ENCODE measurements around the gene CLGN. TPM values are rescaled to one million over a fixed set of nuclear protein-coding genes. Genes with fewer than 3 reads are reported as not detected.

Gene CLGN
- polyA plus RNA-seq, 3 donors = 0.04 to 0.54 (median 0.10) TPM

GRCh38 chr4:140367738-140368137 is 59.7 kb downstream of the CLGN start:
- TF ChIP-seq CTCF (IDR thresholded peaks at IDR 0.05) = no peak
- Mint-ChIP-seq H3K4me1 (no peaks in the 10 kb centered on the region), H3K36me3 (no peaks in the 10 kb centered on the region), H3K4me3 (no peak overlapping the region), H3K27me3 (ENCODE audit: low read depth in 3 of 3) (no peaks in the 10 kb centered on the region), H3K27ac (no peak overlapping the region), H3K9me3 (no peaks in the 10 kb centered on the region)
- no peak overlapping the region for H3K9ac ChIP-seq (ENCODE audit: insufficient read depth, low read length, poor library complexity, severe bottlenecking)
- no peak overlapping the region for H3K4me3 ChIP-seq (replicated peaks in 1 of 3; ENCODE audit: low read depth in 2 of 3, low read length in 3 of 3)
- WGBS (ENCODE audit: insufficient coverage) = 100% methylated on average over 1 of the region's 2 CpGs
- no peak overlapping the region for H2AFZ ChIP-seq (ENCODE audit: insufficient read depth, low read depth, low read length, poor library complexity, severe bottlenecking)
- no peak overlapping the region for H3K4me2 ChIP-seq (replicated peaks; ENCODE audit: extremely low read depth, low read length, poor library complexity, severe bottlenecking)
- no peak overlapping the region for H3K27ac ChIP-seq (ENCODE audit: low read depth in 1 of 2, low read length in 2 of 2)
- no peaks in the 10 kb centered on the region for H3K27me3 ChIP-seq (ENCODE audit: control insufficient read depth in 2 of 2, insufficient read depth in 2 of 2, low read length in 2 of 2)
- intact Hi-C loops (cut with micrococcal nuclease) = loop anchor here in 1 of 2 donors (10.0 kb wide), 1 partner anchor 517 kb away; no protein-coding TSS in a partner anchor
- H3K9me3 ChIP-seq (replicated peaks in 1 of 2; ENCODE audit: control insufficient read depth in 1 of 2, insufficient read depth in 1 of 2, low read length in 2 of 2) = no peaks in the 10 kb centered on the region
- peaks cover 5% of the 10 kb centered on the region in 2 donors for H3K4me1 ChIP-seq (ENCODE audit: control insufficient read depth in 1 of 2, insufficient read depth in 2 of 2, low read length in 2 of 2)
- no peak for DNase-seq
- no peaks in the 10 kb centered on the region for H3K79me2 ChIP-seq (ENCODE audit: insufficient read depth, low read length)
- no peaks in the 10 kb centered on the region for H4K20me1 ChIP-seq (ENCODE audit: insufficient read depth, low read length)
- H3K36me3 ChIP-seq (replicated peaks in 1 of 2; ENCODE audit: control insufficient read depth in 1 of 2, insufficient read depth in 2 of 2, low read length in 2 of 2) = no peaks in the 10 kb centered on the region

DNA sequence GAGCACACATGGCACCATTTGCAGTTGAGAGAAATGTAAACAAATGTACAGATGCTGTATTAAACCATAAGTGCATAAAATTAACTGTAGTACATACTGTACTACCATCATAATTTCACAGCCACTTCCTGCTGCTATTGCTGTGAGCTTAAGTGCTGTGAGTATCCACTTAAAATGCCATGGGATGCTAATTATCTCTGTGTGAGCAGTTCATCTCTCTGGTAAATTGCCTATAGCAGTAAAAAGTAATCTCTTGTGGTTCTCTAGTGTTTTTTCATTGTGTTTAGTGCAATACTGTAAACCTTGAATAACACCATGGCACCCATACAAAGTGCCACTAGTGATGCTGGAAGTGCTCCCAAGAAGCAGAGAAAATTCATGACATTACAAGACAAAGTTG is 63.9 kb downstream of the CLGN start:
- Histone ChIP-seq H3K9me3 (replicated peaks in 1 of 2; ENCODE audit: control insufficient read depth in 1 of 2, insufficient read depth in 1 of 2, low read length in 2 of 2) (no peaks in the 10 kb centered on the region), H3K4me3 (replicated peaks in 1 of 3; ENCODE audit: low read depth in 2 of 3, low read length in 3 of 3) (no peak overlapping the region), H3K79me2 (ENCODE audit: insufficient read depth, low read length) (no peaks in the 10 kb centered on the region), H3K4me2 (replicated peaks; ENCODE audit: extremely low read depth, low read length, poor library complexity, severe bottlenecking) (no peak overlapping the region), H4K20me1 (ENCODE audit: insufficient read depth, low read length) (no peaks in the 10 kb centered on the region), H3K36me3 (replicated peaks in 1 of 2; ENCODE audit: control insufficient read depth in 1 of 2, insufficient read depth in 2 of 2, low read length in 2 of 2) (no peaks in the 10 kb centered on the region), H2AFZ (ENCODE audit: insufficient read depth, low read depth, low read length, poor library complexity, severe bottlenecking) (no peak overlapping the region), H3K27me3 (ENCODE audit: control insufficient read depth in 2 of 2, insufficient read depth in 2 of 2, low read length in 2 of 2) (no peaks in the 10 kb centered on the region), H3K4me1 (ENCODE audit: control insufficient read depth in 1 of 2, insufficient read depth in 2 of 2, low read length in 2 of 2) (no peaks in the 10 kb centered on the region), H3K9ac (ENCODE audit: insufficient read depth, low read length, poor library complexity, severe bottlenecking) (no peak overlapping the region), H3K27ac (ENCODE audit: low read depth in 1 of 2, low read length in 2 of 2) (no peak overlapping the region)
- no peaks in the 10 kb centered on the region for H3K9me3 Mint-ChIP-seq
- no peak for DNase-seq
- no peak overlapping the region for H3K4me3 Mint-ChIP-seq
- intact Hi-C loops (cut with micrococcal nuclease) = loop anchor here in 1 of 2 donors (10.0 kb wide), 1 partner anchor 521 kb away; no protein-coding TSS in a partner anchor
- no peak for TF ChIP-seq CTCF (IDR thresholded peaks at IDR 0.05)
- no peaks in the 10 kb centered on the region for H3K27me3 Mint-ChIP-seq (ENCODE audit: low read depth in 3 of 3)
- no peak overlapping the region for H3K27ac Mint-ChIP-seq
- no peaks in the 10 kb centered on the region for H3K4me1 Mint-ChIP-seq
- H3K36me3 Mint-ChIP-seq = no peaks in the 10 kb centered on the region
